ENCODE measurements around the gene RBM45. TPM values are rescaled to one million over a fixed set of nuclear protein-coding genes. Genes with fewer than 3 reads are reported as not detected.

Gene RBM45
- total and polyA plus RNA-seq, 8 donors = 11.5 to 29.4 (median 24.9) TPM

DNA sequence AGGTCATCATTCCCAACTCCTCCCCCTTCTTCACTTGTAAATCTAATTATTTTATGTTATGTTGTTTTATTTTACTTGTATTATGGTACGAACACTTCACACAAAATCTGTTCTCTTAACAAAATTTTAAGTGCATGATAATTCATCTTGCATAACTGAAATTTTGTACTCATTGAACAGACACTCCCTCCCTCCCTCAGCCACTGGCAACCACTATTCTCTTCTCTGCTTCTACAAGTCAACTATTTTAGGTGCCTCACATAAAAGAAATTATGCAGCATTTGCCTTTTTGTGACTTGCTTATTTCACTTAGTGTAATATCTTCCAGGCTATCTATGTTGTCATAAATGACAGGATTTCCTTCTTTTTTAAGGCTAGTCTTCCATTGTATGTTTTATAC, 51.7 kb downstream of the RBM45 start:
- ATAC-seq (no peak), DNase-seq (no peak)
- intact Hi-C loops (cut with DNase I) = no loop called here
- H3K36me3 ChIP-seq = no peaks in the 10 kb centered on the region
- TF ChIP-seq CTCF (IDR thresholded peaks at IDR 0.05) = no peak
- no peak overlapping the region for H3K4me3 ChIP-seq
- H3K27ac ChIP-seq = no peak overlapping the region
- H3K4me1 ChIP-seq = no peaks in the 10 kb centered on the region
- no peaks in the 10 kb centered on the region for H3K27me3 ChIP-seq
- no peaks in the 10 kb centered on the region for H3K9me3 ChIP-seq

DNA sequence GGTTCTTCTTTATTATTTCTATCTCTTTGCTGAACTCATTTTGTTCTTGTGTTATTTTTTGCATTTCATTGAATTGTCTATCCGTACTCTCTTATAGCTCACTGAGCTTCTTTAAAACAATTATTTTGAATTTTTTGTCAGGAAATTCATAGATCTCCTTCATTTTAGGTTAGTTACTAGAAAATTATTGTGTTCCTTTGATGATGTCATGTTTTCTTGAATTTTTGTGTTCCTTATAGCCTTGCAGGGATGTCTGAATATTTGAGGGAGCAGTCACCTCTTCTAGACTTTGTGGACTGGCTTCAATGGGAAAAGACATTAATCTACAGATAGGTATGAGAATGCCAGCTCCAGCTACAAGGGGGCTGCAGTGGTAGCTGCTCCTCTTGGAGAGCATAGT, 61.4 kb downstream of the RBM45 start:
- no peak for TF ChIP-seq CTCF (IDR thresholded peaks at IDR 0.05)
- Histone ChIP-seq H3K36me3 (no peaks in the 10 kb centered on the region), H3K4me1 (no peaks in the 10 kb centered on the region), H3K4me3 (no peak overlapping the region), H3K27me3 (no peaks in the 10 kb centered on the region), H3K27ac (no peak overlapping the region), H3K9me3 (no peaks in the 10 kb centered on the region)
- intact Hi-C loops (cut with DNase I) = no loop called here
- no peak for ATAC-seq
- DNase-seq = no peak

- Histone ChIP-seq H3K36me3 (no peaks in the 10 kb centered on the region), H3K4me1 (no peaks in the 10 kb centered on the region), H3K9me3 (no peaks in the 10 kb centered on the region), H3K27ac (no peak overlapping the region), H3K4me3 (no peak overlapping the region), H3K27me3 (no peaks in the 10 kb centered on the region)
- TF ChIP-seq CTCF (IDR thresholded peaks at IDR 0.05) = no peak
- intact Hi-C loops (cut with DNase I) = no loop called here
- no peak for DNase-seq
- no peak for ATAC-seq
These were observed 64.9 kb downstream of the RBM45 start for GRCh38 chr2:178177066-178177679.

Other genes with a start within 250 kb of the RBM45 start
- under 1 TPM; 0.34 to 0.73 TPM for gene PDE11A, start 39.7 kb upstream of the RBM45 start, total RNA-seq
- under 1 TPM; 0.24 to 0.39 (median 0.33) TPM for gene PDE11A, start 39.7 kb upstream of the RBM45 start, polyA plus RNA-seq (ENCODE audit: insufficient read length in 6 of 6)
- 1 to 10 TPM; 4.0 to 5.9 TPM for gene OSBPL6, start 82.1 kb downstream of the RBM45 start, total RNA-seq
- 1 to 10 TPM; 2.9 to 6.0 (median 4.9) TPM for gene OSBPL6, start 82.1 kb downstream of the RBM45 start, polyA plus RNA-seq (ENCODE audit: insufficient read length in 6 of 6)